ACHN (cell line): ENCODE measurements around the gene DRG1.
"Not testable (repeated sequence)": the region's sequence is repeated elsewhere in the genome, so short reads cannot be mapped to it uniquely, and the experiment has no call there.

Source experiments
- DNase-seq: peaks from one replicate; pipeline ENCODE4 v3.0.0-alpha.2; 2015
- in situ Hi-C: cut with HindIII; loops from 2 replicates; pipeline ENCODE4 v1.10.0; 2017; ENCODE audit warnings: low sequenced_read_pairs, low pct_ligation_motif_present, low pct_unique_long_range_greater_than_20kb

DRG1 gene

DNA sequence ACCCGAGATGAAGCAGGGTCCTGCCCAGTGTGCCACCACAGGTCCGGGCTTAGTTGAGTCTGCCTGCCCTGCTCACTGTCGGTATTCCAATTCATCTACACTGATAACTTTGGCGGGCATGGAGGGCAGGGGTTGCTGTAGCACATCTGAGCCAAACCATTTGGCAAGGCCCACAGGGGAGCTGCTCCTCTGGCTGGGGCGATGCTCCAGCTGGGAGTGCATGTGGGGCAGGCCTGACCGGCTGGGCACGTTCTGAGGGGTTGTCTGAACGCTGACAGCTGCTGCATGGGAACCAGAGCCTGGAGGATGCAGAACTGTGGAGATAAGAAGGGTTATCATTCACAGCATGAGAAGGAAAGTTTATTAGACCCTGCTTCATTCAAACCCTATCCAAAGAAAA, 40.4 kb downstream of the DRG1 start:
- in situ Hi-C loops, result no loop called here
- DNase-seq, result no peak

DNA sequence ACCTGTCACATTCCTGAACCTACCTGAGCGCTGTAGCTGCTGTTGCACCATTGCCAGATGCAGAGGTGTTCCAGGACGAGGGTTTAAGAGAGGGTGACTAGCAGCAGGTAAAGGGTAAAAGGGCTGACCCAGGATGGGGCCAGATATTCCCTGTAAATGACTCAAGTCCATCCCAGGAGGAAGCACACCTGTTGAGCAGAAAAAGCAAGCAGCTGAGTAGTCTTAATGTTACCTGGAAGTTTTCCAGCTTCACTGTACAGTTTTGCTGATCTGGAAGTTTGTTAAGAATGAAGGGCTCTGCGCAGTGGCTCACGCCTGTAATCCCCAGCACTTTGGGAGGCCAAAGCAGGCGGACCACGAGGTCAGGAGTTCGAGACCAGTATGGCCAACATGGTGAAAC, 41.3 kb downstream of the DRG1 start:
- no peak for DNase-seq
- in situ Hi-C loops, result no loop called here

DNA sequence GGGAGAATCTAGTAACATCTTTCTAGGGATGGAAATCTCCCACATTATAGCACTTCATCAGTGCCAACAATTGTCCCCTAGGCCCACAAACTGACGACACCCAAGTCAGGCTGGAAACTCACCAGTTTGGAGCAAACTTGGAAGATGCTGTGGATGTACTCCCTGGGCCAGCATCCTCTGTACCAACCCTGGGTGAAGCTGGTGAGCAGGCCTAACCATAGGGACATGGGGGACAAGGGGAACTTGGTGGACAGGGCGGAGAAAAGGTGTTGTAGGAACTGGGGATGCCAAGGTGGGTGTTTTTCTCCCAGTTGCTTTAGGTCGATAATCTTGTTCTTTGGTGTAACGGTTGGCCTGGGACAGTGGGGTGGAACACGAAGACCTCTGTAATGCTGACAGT, 42.2 kb downstream of the DRG1 start:
- DNase-seq, result no peak
- in situ Hi-C loops, result no loop called here

DNA sequence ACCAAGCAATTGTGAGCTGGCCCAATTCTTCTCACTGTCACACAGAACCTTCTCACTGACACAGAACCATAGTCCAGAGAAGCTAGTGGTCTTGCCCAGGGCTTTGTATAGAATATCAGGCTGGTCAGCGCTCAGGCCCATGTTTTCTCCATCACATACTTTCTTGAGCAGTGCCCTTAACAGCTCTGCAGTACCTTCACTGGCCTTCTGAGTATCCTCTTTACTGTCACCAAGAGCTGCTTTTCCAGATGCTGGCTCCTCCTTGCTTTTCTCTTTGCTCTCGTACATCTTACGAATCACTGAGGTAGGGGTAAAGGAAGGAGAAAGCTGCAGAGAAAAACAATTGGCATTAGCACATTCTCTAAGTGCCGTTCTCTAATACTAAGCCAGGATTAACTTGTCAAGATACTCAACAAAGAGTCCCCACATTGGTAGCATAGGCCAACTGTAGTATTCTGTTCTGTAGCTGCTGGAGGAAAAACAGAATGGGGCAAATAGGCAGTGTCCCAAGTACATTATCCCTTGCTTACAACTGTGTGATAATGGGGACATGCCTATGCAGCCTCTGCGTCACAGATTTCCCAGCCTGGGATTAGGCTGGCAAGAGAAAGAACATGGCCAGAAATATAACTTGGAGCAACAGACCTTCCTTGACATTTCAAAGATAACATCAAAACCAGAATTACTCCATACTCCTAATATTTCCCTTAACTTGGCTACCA, 43.5 kb downstream of the DRG1 start:
- DNase-seq, result no peak
- in situ Hi-C loops, result no loop called here

DNA sequence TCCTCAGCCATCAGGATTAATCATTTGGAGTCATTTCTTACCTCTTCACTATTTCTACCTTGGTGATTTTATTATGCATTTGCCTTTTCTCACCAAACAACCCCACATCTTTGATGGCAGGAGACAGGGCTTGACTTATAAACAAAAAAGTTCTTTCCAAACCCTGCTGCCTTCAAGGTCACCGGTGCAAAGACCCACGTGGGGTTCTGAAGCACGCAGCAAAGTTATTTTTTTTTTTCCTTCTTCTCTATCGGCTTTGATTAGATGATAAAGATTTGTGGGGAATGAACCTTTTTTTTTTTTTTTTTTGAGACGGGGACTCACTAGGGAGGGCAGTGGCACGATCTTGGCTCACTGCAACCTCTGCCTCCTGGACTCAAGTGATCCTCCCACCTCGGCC, 44.1 kb downstream of the DRG1 start:
- in situ Hi-C loops, result no loop called here

DNA sequence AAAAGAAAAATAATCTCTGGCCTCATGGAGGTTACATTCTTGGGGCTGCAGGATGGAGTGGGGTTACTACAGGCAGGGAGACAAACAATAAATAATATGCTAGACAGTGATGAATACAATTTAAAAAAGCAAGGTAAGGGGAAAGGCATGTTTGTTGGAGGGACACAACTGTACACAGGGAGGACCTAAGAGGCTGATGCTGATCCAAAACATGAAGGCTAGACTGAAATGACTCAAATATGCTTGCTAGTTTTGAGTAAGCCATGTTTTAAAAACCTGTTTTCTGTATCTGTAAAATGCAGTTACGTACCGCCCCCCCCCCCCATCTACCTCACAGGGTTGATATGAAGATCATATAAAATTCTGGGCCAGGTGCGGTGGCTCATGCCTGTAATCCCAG, 46.2 kb downstream of the DRG1 start:
- in situ Hi-C loops, result no loop called here
- DNase-seq, result no peak

More for the DNA sequence above, 44.1 kb downstream of the DRG1 start:
- no peak for DNase-seq

DNA sequence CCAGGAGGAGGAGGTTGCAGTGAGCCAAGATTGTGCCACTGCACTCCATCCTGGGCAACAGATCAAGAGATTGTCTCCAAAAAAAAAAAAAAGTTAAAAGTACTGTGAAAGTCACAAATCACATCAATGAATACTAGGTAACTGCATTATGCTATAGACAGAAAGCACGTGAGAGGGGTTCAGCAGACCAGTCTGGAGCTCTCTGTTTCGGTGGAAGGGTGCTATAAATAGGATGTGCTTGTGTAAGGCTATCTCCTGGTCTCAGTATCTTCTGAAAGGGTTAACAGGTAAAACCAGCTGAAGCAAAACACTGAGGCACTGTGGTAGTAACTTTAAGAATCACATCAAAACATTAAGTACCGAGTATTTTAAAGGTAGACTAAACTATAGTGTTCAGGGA, 46.8 kb downstream of the DRG1 start:
- in situ Hi-C loops, result no loop called here

DNA sequence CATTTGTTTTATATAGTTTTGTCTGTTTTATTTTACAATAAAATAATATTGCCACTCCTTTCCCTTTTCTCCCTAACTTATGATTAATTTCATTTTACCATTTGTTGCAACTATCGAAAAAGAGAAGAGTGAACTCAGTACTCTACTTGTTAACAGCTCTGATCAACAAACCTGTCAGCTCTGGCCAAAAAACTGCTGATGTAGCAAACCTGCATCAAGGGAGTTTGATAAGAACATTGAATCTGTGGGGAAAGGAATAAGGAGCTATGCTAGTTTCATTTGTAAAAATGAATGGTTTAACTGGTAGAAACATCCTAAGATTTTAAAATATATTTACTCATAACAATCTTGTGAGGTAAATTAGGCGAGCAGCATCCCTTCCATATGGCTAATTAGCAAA, 47.4 kb downstream of the DRG1 start:
- in situ Hi-C loops, result no loop called here
- no peak for DNase-seq

More for the DNA sequence above, 46.8 kb downstream of the DRG1 start:
- DNase-seq, result no peak

DNA sequence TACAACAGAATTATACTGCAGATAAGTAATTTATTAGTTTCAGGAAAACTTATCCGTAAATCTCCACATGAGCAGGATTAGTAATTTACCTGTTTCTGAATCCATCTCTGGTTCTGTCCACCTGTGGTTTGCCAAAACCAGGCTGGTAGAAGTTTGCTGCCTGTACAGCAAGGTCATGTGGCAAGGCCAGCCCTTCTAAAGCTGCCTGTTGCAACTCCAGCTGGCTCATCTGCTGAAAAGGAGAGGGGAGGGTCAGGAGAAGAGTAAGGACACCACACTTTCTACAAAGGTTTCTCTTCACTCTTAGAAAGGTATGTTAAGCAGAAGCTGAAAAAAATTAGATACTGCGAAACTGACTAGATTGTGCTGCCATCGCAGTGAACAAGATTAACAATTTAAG, 47.9 kb downstream of the DRG1 start:
- DNase-seq, result no peak
- in situ Hi-C loops, result no loop called here

DNA sequence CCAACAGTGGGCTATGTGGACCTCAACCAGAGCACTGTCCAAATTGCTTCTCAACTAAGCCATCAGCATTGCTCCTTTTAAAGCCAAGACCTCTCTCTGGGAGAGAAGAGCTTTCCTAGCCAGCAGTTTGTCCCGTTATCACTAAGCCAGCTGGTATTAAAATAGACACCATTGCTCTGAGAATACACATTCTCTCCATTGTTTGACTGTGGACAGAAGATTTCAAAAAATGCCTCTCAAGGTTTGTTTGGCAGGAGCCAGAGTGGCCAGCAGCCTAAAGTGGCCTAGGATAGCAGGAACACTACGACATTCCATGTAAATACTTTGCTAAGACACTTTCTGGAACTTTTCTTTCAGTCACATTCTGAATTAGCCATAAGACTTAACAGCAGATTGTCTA, 49.0 kb downstream of the DRG1 start:
- in situ Hi-C loops, result no loop called here
- DNase-seq, result no peak

DNA sequence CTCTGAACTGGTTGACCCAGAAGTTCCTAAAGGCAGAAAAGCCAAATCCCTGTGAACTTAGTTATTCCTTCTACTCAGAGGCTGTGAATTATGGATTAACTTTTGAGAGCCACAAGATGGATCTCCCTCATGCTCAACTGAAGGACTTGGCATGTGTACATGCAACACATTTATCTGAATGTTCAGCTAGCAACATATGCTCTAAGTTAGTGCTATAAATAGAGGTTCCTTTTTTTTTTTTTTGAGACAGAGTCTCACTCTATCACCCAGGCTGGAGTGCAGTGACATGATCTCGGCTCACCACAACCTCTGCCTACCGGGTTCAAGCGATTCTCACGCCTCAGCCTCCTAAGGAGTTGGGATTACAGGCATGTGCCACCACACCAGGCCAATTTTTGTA, 50.1 kb downstream of the DRG1 start:
- DNase-seq, result no peak

DNA sequence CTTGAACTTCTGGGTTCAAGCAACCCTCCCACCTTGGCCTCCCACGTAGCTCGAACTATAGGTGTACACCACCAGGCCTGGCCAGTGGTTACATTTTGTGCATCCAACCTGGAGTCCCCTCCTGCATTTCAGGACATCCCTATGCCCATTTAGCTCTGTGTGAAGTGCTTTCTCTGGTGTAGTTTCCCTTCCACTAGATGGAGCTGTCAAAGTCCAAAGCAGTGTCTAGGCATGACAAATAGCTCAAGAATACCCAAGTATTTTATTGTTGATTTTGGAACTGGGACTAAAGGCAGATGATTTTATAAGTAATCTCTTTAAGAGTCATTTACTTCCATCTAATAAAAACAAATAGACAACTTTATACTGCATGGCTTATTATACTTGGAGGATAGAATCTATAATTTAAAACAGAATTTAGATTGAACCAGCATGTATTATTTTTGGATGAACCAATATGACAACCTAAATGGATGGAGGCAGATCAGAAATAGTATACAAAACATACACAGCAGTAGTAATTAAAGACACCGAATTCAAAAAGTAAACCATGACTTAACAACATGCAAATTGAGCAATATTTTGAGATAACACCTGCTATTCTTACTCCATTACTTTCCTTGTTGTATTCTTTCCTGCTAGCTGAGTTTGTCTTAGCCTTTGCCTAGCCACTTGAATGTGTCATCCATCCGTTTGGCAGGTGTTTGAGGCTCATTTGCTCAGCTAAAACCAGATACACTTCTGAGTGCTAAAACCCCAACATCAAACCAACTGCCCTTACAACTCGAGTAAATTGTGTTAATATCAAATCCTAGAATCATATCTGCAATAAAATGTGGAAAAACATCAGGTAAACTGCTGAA, 52.5 kb downstream of the DRG1 start:
- in situ Hi-C loops, result no loop called here
- peak; percentile 64 for DNase-seq

More for the DNA sequence above, 50.1 kb downstream of the DRG1 start:
- in situ Hi-C loops, result no loop called here

DNA sequence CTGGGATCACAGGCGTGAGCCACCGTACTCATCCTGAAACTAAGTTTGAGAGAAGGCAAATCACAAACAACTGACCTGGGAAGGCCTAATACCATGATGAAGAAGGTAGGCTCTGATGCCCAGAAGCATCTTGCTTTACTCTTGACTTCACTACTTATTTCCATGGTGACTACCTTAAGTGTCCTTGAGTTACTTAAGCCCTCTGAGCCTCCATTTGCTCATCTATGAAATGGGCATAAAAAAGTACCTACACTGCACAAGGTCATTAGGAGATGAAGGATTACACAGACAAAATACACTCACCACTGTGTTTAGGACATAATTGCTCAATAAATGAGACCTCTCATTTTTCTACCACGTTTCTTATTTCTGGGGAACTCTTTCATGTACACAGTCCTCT, 62.3 kb downstream of the DRG1 start:
- in situ Hi-C loops, result no loop called here
- DNase-seq, result no peak

DNA sequence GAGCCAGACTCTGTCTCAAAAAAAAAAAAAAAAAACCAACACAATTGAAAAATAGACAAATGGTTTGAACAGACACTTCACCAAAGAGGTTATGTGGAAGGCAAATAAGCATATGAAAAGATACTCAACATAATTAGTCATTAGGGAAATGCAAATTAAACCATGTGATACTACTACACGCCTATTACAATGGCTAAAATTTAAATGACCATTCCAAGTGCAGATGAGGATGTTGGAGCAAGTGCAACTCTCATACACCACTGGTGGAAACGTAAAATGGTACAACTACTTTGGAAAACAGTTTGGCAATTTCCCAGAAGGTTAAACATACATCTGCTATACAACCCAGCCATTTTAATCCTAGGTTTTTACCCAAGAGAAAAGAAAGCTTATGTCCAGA, 65.9 kb downstream of the DRG1 start:
- no peak for DNase-seq
- in situ Hi-C loops, result no loop called here

DNA sequence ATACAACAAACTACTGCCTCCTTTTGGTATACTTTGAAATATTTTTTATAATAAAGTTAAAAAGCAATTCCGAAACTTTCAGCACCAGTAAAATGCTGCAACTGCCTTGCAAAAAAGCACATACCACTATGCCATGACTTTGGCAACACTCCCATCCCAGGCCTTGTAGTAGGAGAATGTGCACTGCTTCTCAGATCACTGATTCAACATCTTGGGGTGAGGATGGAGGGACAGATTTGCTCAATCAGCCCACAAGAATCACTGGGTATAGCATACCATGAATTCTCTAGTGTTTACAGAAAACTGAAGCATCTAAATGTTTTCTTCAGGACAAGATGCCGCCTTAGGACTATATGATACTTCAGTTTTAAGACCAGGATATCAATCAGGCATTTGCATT, 75.3 kb downstream of the DRG1 start:
- DNase-seq, result peak; percentile 17
- in situ Hi-C loops, result no loop called here

DNA sequence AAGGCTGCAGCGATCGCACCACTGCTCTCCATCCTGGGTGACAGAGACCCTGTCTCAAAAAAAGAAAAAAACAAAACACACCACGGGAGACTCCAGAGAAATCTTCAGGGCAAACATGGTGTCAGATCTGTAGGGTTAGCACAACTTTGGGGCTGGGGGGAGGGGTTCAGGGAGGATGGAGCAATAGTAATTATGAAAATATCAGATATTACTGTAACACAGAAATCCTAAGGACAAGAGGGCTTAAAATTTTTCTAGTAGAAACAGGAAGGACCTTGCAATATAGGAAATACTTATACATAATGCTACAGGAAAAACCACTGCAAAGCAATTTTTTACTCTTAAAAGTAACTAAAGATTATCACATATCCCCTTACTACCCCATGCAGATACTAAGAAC, 76.4 kb downstream of the DRG1 start:
- in situ Hi-C loops, result no loop called here
- no peak for DNase-seq

DNA sequence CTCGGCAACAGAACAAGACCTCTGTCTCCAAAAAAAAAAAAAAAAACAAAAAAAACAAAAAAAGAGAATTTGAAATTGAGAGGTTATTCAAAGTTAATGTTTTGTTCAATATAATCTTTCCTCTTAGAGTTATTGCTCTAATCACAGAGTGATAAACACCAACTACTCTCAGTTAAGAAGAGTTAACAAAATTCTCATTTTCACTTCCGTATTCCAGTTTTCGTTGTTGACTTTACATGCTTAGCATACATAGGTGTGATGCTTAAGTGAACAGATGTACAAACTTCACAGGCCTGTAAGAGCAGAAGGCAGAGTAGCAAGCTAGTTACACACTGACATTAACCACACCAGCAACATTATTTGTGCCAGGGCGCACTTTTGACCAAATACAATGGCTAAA, 77.9 kb downstream of the DRG1 start:
- DNase-seq, result no peak
- in situ Hi-C loops, result no loop called here

DNA sequence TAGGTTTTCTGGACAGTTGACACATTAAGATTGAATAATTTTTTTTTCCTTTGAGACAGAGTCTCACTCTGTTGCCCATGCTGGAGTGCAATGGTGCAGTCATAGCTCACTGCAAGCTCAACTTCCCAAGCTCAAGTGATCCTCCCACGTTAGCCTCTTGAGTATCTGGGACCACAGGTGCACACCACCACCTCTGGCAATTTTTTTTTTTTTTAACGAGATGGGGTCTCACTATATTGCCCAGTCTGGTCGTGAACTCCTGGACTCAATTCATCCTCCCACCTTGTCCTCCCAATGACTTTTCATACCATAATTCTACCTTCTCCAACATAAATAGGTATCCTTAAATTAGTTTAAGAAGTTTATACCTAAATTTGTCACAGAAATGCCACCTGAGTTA, 81.7 kb downstream of the DRG1 start:
- DNase-seq, result no peak
- in situ Hi-C loops, result no loop called here

DNA sequence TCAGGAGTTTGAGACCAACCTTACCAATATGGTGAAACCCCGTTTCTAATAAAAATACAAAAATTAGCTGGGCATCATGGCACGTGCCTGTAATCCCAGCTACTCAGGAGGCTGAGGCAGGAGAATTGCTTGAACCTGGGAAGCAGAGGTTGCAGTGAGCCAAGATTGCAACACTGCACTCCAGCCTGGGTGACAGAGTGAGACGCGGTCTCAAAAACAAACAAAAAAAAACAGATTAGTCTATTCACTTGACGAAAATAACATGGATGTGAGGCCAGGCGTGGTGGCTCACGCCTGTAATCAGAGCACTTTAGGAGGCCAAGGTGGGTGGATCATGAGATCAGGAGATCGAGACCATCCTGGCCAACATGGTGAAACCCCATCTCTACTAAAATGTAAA, 83.1 kb downstream of the DRG1 start:
- in situ Hi-C loops, DNase-seq: not testable (repeated sequence)
